ENCODE measurements around the gene PLXNB3.

- TF ChIP-seq EZH2phosphoT487 (IDR thresholded peaks at IDR 0.05; ENCODE audit: borderline replicate concordance, low read depth, low read length) (no peak), CTCF (conservative IDR thresholded peaks at IDR 0.05; ENCODE audit: low read length) (no peak)
Observed at GRCh38 chrX:153724252-153725038, 39.6 kb upstream of the PLXNB3 start, which contains the start of the genes ABCD1 and BCAP31.

Data from OCI-LY7 (cell line).